NCI-H2227 treated with DMSO at 0.1 percent for 48 hours (cell line): ENCODE measurements around the gene BCAS4.

Experiments used
- DNase-seq: peaks from one replicate; lab custom pipeline; 2025; lab: John Stamatoyannopoulos, UW

Gene BCAS4

DNA sequence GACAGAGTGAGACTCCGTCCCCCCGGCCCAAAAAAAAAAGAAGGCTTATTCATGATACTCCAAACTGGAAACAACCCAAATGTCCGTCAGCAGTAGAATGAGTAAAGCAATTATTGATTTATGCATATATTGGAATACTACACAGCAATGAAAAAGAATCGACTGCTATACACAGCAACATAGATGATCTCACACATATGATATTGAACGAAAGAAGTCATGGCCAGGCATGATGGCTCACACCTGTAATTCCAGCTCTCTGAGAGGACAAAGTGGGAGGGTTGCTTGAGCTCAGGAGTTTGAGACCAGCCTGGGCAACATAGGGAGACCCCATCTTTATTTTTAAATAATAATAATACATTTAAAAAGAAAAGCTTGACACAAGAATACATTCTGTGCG, 28.5 kb downstream of the BCAS4 start:
- DNase-seq: no peak

GRCh38 chr20:50824137-50824536, 29.3 kb downstream of the BCAS4 start:
- DNase-seq: no peak

DNA sequence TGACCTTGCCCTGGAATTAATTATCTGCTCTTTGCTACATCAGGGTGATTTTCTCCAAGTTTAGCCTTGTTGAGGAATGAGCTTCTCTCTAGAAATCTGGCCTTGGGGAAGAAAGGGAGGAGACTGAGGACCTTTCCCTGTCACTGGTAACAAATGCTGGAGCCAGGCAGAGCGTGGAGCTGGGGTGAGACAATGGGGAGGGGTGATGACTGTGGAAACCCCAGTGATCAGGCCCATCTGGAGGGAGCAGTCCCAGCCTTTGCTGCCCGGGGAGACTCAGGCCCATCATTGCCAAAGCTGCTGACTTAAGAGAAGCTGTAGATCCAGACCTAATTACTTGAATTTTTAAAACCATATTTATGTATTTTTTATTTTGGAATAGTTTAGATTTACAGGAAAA, 31.3 kb downstream of the BCAS4 start:
- DNase-seq: no peak

- no peak for DNase-seq
Observed at GRCh38 chr20:50828363-50829136, 33.7 kb downstream of the BCAS4 start.

DNA sequence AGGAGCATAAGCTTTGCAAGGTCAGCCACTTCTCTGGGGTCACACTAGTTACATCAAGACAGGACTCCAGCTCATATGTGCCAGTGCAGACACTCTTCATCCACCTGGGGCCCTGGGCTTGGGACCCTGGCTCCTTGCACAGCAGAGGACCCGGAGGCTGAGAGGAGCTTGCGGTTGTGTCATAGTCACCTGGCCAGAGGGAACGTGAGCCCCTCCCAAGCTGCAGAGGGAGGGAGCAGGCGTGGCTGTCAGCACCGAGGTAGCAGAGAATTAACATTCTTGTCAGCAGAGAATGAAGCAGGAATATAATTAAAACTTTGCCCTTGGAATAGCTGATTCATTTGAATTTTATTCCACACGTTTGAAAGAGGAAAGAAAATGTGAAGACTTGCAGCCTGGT, 36.8 kb downstream of the BCAS4 start:
- no peak for DNase-seq

DNA sequence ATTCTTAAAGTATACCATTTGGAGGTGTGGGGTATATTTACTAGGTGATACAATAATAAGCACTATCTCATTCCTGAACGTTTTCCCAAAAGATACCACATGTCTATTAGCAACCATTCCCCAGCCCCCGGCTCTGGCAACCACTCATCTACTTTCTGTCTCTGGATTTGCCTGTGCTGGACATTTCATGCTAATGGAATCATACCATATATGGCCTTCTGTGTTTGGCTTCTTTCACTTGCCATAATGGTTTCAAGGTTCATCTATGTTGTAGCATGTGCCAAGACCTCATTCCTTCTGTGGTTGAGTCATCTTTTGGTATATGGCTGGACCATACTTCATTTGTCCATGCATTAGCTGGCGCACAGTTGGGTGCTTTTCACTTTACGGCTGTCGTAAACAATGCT, 39.7 kb downstream of the BCAS4 start:
- no peak for DNase-seq

- no peak for DNase-seq
Observed at GRCh38 chr20:50837532-50838321, 42.9 kb downstream of the BCAS4 start.

DNA sequence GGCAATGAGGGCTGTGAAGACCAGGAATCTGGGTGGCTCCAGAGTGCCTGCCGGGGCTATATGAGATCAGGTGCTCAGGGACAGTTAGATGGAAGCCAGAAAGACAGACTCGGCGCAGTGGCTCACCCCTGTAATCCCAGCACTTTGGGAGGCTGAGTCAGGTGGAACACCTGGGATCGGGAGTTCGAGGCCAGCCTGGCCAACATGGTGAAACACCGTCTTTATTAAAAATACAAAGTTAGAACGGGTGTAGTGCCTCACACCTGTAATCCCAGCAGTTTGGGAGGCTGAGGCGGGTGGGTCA, 43.4 kb downstream of the BCAS4 start:
- no peak for DNase-seq

DNA sequence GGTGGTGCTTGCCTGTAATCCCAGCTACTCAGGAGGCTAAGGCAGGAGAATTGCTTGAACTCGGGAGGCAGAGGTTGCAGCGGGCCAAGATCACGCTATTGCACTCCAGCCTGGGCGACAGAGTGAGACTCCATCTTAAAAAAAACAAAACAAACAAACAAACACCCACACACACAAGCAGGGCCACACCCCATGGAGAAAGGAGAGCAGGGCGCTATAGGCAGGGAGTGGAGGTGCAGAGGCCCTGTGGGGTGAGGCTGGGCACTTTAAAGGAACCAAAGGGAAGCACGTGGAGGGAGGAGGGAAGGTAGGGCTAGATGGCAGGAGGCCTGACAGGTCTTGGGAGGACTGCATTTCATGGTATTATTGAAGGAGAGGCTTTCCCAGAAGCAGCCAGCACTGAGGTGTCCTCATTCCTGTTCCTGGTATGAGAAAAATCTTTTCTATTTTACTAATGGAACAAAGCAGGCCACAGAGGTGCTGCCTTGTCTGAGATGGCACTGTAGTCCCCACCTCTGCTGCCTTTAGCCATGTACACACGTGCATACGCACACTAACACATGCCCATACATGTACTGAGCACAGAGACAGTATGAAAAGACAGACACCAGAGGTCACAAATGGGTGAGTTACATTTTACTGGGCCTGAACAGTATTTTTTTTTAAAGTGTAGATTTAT, 44.0 kb downstream of the BCAS4 start:
- no peak for DNase-seq

GRCh38 chr20:50842821-50843220, 48.0 kb downstream of the BCAS4 start:
- DNase-seq: no peak

DNA sequence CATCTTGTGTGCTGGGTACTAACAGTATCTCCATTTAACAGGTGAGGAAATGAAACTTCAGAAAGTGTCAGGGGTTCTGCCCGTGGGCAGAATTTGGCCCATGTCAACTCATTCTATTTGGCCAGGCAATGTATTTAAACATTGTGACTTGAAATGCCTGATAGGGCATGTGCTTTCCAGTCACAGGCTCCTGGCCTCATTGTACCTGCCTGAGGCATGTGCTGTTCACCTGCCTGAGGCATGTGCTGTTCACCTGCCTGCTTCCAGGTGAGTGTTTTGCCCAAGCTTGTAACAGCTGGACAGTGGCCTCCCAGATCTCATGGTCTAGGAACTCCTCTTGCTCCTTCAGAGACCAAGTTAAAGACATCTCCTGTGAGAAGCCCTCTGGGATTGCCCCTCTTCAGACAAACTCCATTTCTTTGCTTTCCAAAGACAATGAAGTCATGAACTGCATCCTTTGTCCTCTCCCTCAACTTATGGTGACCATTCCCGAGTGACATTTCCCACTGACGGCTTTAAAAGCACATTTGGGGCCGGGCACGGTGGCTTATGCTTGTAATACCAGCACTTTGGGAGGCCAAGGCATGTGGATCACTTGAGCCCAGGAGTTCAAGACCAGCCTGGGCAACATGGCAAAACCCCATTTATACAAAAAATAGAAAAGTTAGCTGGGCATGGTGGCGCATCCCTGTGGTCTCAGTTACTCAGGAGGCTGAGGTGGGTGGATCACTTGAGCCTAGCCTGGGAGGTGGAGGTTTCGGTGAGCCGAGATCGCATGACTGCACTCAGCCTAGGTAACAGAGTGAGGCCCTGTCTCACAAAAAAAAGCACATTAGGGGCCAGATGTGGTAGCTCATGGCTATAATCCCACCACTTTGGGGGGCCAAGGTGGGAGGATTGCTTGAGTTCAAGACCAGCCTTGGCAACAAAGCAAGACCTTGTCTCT, 48.7 kb downstream of the BCAS4 start:
- DNase-seq: no peak

GRCh38 chr20:50844430-50845100, 49.7 kb downstream of the BCAS4 start:
- DNase-seq: no peak

DNA sequence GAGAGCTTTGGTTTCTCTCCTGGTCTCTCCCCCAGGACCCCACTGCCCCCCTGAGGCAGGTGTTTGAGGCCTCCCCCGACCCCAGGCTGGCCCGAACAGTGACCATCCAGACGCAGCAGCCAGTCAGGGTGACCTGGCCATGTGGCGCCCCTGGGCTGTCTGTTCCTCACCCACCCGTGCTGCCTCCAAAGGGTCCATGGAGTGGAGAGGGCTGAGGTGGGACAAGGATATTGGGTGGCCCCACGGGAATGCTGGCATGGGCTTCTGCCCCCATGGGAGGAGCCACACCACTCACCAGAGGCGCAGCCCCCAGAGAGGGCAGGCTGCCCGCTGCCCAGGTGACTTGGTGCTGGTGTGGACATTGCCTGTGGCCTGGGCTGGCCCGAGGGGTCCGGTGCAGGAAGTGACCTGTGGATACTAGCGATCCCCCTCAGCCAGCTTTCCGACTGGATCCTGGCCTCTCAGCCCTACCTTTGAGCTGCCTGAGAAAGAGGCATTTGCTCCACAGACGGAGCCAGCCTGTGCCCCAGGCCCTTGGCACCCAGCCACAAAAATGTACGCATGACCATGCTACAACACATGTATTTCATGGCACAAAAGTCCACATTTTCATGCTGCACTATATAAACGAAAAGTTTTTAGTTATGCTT, 50.8 kb downstream of the BCAS4 start:
- DNase-seq: no peak

- no peak for DNase-seq
Observed at GRCh38 chr20:50848341-50848808, 53.5 kb downstream of the BCAS4 start.

GRCh38 chr20:50848846-50849673, 54.2 kb downstream of the BCAS4 start:
- DNase-seq: no peak

DNA sequence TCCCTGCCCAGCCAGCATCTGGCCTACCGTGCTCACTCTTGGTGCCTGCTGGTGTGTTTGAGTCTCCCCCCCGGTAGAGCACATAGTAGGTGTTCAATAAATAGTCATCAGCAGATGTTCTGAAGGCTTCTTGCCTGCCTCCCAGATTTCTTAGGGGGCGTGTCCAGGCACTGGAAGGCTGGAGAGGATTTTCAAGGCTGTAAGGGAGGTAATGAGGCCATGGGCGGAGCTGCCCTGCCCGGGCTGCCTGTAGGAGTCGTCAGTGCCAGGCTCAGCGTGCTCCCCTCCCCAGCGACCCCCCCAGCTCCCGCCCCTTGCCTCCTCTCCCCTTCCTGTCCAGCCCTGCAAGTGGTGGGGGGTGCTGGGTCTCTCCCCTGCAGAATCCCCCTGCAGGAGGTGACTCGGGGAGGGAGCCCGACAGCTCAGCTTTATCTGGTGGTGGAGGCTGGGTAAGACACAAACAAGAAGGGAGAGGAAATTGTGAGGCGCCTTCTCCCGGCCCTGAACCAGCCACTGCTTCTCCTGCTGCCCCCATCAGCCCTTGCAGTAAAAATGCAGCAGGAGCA, 55.9 kb downstream of the BCAS4 start:
- no peak for DNase-seq

DNA sequence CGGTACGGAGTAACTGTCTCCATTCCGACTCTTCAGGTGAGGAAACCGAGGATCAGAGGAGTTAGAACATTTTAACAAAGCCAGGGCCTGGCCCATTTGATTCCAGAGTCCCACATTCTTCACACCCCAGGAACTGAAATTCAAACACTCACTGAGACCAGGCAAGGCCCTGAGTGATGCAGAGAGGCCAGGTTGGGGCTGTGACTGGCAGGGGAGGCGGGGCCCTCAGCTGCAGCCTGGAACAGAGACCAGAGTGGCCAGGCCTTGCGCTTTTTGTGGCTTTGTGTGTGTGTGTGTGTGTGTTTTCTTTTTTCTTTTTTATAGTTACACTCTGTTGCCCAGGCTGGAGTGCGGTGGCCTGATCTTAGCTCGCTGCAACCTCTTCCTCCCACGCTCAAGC, 57.2 kb downstream of the BCAS4 start:
- DNase-seq: no peak

DNA sequence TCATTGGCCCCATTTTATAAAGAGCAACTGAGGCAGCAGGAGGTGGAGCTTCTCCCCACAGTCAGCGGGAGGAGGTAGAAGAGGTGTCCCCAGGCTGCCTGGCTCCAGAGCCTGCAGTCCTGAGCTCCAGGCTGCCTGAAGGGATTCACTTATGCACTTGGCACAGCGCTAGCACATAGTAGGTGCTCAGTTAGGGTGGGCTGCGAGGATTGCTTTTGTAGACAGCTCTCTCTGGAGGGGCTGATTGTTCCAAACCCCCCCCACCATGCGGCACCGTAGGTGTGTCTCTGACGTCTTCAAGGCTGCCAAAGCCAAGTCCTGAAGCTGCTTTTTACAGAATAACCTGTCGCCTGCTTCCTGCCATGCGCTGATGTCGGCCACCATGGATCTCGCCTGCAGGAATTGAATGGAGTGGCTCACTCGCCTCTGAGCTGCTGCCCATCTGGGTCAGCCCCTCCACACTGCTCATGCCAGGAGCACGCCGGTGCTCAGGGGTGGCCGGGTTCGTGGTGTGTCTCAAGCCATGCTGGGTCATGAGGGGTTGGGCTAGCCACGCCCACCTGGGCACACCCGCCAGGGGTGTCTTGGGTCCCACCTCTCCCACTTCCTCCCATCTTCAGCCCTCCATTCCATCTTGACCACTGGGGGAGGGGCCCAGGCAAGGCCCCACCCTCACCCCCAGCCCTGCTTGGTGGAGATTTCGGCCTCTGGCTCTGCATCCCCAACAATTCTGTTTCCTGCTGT, 59.8 kb downstream of the BCAS4 start:
- no peak for DNase-seq
